Prostate gland (tissue), 2 donors: ENCODE measurements around the gene RIOK3.

Source experiments
- POLR2A ChIP-seq: fragments of 450-650 bp; IDR thresholded peaks from one replicate; pipeline ENCODE4 v1.6.1; 2016; ENCODE audit warnings: antibody characterized with exemption, mild to moderate bottlenecking
- POLR2AphosphoS5 ChIP-seq: sonication (generic); formaldehyde crosslinking; IDR thresholded peaks from one replicate; pipeline ENCODE4 v1.6.1; 2017; ENCODE audit warnings: antibody characterized with exemption
- TF ChIP-seq, protein P1 (sequence below), 4 experiments: fragments of 200-600 bp in 2 of 4; fragments of 450-650 bp in 2 of 4; sonication (generic) in 2 of 4; IDR thresholded peaks; 1 replicate in 3 of 4; 2 replicates in 1 of 4; pipeline ENCODE4 v1.5.1; 2016 to 2019; ENCODE audit warnings: antibody characterized with exemption in 4 of 4, mild to moderate bottlenecking in 2 of 4, moderate library complexity in 2 of 4

DNA sequence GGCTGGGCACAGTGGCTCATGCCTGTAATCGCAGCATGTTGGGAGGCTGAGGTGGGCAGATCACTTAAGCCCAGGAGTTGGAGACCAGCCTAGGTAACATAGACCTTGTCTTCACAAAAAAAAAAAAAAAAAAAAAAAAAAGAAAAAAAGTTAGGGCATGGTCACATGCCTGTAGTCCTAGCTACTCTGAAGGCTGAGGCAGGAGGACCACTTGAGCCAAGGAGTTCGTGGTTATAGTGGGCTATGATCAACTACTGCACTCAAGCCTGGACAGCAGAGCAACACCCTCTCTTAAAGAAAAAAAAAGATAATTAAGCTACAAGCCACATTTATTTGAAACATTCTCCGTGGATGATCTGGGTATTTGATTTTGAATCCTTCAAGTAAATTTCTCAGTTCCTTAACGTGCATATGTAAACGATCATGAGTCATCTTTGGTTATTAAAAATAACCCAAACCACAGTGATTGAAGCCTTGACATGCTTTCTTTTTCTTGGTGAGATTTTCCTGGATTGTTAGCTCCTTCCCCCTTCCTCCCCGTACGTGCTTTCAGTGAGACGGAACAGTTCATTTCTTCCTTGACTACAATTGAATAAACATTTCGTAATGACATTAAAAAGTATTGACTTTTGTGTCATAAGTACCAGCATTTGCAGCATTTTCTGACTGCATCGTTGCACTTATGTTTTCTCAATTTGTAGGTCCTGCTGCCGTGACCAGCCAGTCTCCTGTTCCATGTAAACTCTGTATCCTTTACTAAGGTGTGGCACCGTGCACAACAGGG is 70.5 kb downstream of the RIOK3 start:
- TF ChIP-seq, protein P1, sequence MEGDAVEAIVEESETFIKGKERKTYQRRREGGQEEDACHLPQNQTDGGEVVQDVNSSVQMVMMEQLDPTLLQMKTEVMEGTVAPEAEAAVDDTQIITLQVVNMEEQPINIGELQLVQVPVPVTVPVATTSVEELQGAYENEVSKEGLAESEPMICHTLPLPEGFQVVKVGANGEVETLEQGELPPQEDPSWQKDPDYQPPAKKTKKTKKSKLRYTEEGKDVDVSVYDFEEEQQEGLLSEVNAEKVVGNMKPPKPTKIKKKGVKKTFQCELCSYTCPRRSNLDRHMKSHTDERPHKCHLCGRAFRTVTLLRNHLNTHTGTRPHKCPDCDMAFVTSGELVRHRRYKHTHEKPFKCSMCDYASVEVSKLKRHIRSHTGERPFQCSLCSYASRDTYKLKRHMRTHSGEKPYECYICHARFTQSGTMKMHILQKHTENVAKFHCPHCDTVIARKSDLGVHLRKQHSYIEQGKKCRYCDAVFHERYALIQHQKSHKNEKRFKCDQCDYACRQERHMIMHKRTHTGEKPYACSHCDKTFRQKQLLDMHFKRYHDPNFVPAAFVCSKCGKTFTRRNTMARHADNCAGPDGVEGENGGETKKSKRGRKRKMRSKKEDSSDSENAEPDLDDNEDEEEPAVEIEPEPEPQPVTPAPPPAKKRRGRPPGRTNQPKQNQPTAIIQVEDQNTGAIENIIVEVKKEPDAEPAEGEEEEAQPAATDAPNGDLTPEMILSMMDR (IDR thresholded peaks at IDR 0.05), result no peak
- TF ChIP-seq POLR2A (no peak), POLR2AphosphoS5 (no peak)
